Colonic mucosa (tissue), 4 donors: ENCODE results near the gene ZNF813. TPM values are rescaled to one million over a fixed set of nuclear protein-coding genes. Genes with fewer than 3 reads are reported as not detected.
A peak's percentile ranks its signal among the peaks of the same experiment; 100 is the strongest.
"Not testable (repeated sequence)": the region's sequence is repeated elsewhere in the genome, so short reads cannot be mapped to it uniquely, and the experiment has no call there.

Source experiments
- DNase-seq: peaks from one replicate; pipeline ENCODE4 v3.0.0-alpha.2; 2020
- H3K27ac ChIP-seq: fragments of 200-600 bp; one replicate; pipeline ENCODE4 v1.8.0; 2021
- H3K27me3 ChIP-seq: fragments of 200-600 bp; one replicate; pipeline ENCODE4 v1.8.0; 2021
- H3K36me3 ChIP-seq: fragments of 200-600 bp; one replicate; pipeline ENCODE4 v1.8.0; 2021
- H3K4me1 ChIP-seq: fragments of 200-600 bp; one replicate; pipeline ENCODE4 v1.8.0; 2021; ENCODE audit warnings: mild to moderate bottlenecking
- H3K4me3 ChIP-seq: fragments of 200-600 bp; one replicate; pipeline ENCODE4 v1.8.0; 2021
- H3K9ac ChIP-seq, 2 donors: one replicate each; pipeline ENCODE4 v1.7.0; 2013; ENCODE audit warnings: control low read depth in 2 of 2, low read depth in 2 of 2, low read length in 2 of 2
- H3K9me3 ChIP-seq: fragments of 200-600 bp; one replicate; pipeline ENCODE4 v1.8.0; 2021
- intact Hi-C: fragments of 100-400 bp; cut with DNase I; formaldehyde crosslinking; loops from one replicate; pipeline ENCODE4 v1.14.1; 2022
- total RNA-seq, 2 donors: library from RNA; stranded (reverse); fragmentation: NEBNext Ultra II Directional in 1 of 2; extraction: Animal tissue kit (Norgen Biotek cat#: 25700) in 1 of 2; gene quantifications; one replicate each; pipeline ENCODE4 v1.2.1, GENCODE V29; 2021
- TF ChIP-seq, protein P1 (sequence below): fragments of 200-600 bp; IDR thresholded peaks from one replicate; pipeline ENCODE4 v1.8.0; 2022; ENCODE audit warnings: antibody characterized with exemption, mild to moderate bottlenecking
- donor health status: healthy.
- donor health status: DM: no; HTN: no; CAD: no.
- donor health status: DM: no; HTN: no; CAD: no.

ZNF813 gene
- total RNA-seq, 2 donors from 2014 or later: 3.6 to 4.9 TPM

DNA sequence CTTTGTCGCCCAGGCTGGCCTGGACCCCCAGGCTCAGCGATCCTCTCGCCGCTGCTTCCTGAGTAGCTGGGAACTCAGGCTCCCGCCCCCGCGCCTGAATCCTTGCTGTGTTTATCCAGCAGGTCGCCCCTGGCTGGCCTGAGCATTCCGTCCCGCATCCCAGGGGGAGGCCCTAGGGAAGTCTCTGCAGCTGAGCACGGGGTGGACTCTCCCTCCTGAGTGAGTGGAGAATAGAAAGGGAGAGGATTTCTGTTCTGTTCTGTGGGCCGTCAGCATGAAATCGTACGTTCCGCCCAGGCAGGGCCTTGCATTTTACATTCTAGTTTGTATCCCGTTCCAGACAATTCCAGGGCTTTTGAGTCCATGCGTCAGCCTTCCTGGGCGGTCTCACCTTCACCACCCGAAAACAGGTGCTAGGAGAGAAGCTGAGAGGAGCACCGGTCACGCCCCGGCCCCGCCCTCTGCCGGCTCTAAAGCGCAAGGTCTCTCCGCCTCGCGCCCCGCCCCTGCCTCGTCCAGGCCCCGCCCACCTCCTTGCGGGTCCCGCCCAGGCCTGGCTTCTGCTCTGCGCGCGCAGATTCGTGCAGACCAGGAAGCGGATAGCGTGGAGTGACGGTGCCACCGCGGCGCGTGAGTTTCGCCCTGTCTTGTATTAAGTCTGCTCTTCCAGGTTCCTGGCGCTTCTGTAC is 36.0 kb upstream of the ZNF813 start, which contains the start of gene ZNF761:
Gene ZNF761, plus strand, starts transcription at position 586 of the 689 bp plus-strand sequence. CDS start 15,285 bp downstream, outside the sequence.
- TF ChIP-seq, protein P1, sequence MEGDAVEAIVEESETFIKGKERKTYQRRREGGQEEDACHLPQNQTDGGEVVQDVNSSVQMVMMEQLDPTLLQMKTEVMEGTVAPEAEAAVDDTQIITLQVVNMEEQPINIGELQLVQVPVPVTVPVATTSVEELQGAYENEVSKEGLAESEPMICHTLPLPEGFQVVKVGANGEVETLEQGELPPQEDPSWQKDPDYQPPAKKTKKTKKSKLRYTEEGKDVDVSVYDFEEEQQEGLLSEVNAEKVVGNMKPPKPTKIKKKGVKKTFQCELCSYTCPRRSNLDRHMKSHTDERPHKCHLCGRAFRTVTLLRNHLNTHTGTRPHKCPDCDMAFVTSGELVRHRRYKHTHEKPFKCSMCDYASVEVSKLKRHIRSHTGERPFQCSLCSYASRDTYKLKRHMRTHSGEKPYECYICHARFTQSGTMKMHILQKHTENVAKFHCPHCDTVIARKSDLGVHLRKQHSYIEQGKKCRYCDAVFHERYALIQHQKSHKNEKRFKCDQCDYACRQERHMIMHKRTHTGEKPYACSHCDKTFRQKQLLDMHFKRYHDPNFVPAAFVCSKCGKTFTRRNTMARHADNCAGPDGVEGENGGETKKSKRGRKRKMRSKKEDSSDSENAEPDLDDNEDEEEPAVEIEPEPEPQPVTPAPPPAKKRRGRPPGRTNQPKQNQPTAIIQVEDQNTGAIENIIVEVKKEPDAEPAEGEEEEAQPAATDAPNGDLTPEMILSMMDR: no peak
- peak; percentile 99 for DNase-seq
- peak within 1 kb of the TSS; percentile 74 for H3K4me3 ChIP-seq
- no peaks in the 10 kb centered on the region for H3K9me3 ChIP-seq
- H3K9ac ChIP-seq: peak within 1 kb of the TSS; percentile 70 to 78
- no peaks in the 10 kb centered on the region for H3K36me3 ChIP-seq
- H3K27me3 ChIP-seq: no peaks in the 10 kb centered on the region
- H3K4me1 ChIP-seq: no peaks in the 10 kb centered on the region
- intact Hi-C loops: no loop called here
- H3K27ac ChIP-seq: peak within 1 kb of the TSS; percentile 66

DNA sequence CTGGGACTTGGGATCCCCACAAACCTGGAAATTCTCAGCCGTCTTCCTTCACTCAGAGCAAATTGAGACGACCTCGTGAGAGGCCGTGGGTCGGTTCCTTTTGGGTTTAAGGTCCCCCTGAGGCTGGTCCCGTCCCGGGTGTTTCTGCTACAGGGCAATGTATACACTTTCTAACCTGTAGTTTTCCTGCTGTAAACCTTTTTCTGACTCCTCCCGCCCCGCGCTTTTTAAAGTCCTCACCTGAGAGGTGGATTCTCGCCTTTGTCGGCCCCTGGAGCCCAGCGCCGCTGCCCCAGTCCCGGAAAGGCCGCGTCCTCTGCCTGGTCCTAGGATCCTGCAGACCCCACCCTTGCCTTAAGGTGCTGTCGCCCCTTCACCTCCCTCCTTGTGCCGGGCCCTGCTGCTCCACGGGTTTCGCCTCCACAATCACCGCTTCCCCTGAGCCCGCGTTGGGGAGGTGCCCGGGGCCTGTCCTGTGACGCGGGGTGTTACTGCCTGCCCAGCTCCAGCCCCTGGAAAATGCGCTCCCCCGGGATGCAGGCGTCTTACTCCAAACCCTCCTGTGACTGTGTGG is 35.4 kb upstream of the ZNF813 start:
- Histone ChIP-seq H3K36me3 (peaks cover 3% of the 10 kb centered on the region), H3K9me3 (no peaks in the 10 kb centered on the region), H3K4me3 (peak overlapping the region; percentile 74), H3K4me1 (no peaks in the 10 kb centered on the region), H3K9ac (peak overlapping the region; percentile 70 to 78), H3K27ac (peak overlapping the region; percentile 66), H3K27me3 (no peaks in the 10 kb centered on the region)
- TF ChIP-seq, protein P1: no peak
- DNase-seq: no peak
- intact Hi-C loops: no loop called here

DNA sequence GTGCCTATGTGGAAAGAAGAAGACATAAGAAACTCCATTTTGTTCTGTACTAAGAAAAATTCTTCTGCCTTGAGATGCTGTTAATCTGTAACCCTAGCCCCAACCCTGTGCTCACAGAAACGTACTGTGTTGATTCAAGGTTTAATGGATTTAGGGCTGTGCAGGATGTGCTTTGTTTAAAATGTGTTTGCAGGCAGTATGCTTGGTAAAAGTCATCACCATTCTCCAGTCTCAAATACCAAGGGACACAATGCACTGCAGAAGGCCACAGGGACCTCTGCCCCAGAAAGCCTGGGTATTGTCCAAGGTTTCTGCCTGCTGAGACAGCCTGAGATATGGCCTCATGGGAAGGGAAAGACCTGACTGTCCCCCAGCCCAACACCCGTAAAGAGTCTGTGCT is 23.7 kb upstream of the ZNF813 start:
- H3K27ac ChIP-seq, H3K9me3 ChIP-seq, H3K9ac ChIP-seq, H3K36me3 ChIP-seq, H3K4me1 ChIP-seq, intact Hi-C loops, H3K27me3 ChIP-seq, DNase-seq, H3K4me3 ChIP-seq: not testable (repeated sequence)

DNA sequence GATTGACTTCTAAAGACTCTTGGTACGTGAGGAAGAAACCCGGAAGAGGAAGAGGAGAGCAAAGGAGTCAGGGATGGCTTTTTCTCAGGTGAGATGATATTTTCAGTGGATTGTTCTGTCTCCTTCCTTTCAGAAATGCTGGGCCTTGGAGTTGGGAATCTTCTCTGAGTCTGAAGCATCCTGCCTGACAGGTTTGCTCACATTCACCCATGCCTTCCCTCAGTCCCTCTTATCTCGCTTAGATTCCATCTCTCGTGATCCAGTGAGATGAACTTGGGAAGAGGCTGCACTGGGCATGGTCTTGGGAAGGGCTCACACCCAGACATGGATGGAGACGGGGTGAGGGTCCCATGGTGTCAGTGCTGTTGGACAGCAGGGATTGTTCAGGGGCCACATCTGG is 20.3 kb upstream of the ZNF813 start:
- H3K36me3 ChIP-seq, intact Hi-C loops, H3K9me3 ChIP-seq, H3K27me3 ChIP-seq, H3K4me3 ChIP-seq, H3K4me1 ChIP-seq, H3K9ac ChIP-seq, H3K27ac ChIP-seq, DNase-seq: not testable (repeated sequence)

DNA sequence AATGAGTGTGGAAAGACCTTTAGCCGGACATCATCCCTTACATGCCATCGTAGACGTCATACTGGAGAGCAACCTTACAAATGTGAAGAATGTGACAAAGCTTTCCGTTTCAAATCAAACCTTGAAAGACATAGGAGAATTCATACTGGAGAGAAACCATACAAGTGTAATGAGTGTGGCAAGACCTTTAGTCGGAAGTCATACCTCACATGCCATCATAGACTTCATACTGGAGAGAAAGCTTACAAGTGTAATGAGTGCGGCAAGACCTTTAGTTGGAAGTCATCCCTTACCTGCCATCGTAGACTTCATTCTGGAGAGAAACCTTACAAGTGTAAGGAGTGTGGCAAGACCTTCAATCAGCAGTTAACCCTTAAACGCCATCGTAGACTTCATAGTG is 11.7 kb upstream of the ZNF813 start:
- no peak overlapping the region for H3K9ac ChIP-seq
- intact Hi-C loops: no loop called here
- no peak for DNase-seq
- no peak overlapping the region for H3K27ac ChIP-seq
- peaks cover 19% of the 10 kb centered on the region for H3K36me3 ChIP-seq
- peaks cover 16% of the 10 kb centered on the region for H3K9me3 ChIP-seq
- TF ChIP-seq, protein P1: no peak
- no peak overlapping the region for H3K4me3 ChIP-seq
- no peaks in the 10 kb centered on the region for H3K27me3 ChIP-seq
- H3K4me1 ChIP-seq: no peaks in the 10 kb centered on the region

DNA sequence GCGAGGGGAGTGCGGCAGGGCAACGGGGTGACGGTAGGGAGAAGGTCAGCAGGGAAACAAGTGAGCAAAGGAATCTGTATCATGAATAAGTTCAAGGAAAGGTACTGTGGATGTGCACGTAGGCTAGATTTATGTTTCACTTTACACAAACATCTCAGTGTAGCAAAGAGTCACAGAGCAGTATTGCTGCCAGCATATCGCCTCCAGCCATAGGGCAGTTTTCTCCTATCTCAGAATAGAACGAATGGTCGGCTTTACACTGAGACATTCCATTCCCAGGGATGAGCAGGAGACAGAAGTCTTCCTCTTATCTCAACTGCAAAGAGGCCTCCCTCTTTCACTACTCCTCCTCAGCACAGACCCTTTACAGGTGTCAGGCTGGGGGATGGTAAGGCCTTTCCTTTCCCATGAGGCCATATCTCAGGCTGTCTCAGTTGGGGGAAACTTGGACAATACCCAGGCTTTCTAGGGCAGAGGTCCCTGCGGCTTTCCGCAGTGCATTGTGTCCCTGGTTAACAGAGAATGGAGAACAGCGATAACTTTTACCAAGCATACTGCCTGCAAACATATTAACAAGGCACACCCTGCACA is 7.3 kb upstream of the ZNF813 start:
- H3K9me3 ChIP-seq: peaks cover 16% of the 10 kb centered on the region
- H3K4me3 ChIP-seq, H3K36me3 ChIP-seq, H3K4me1 ChIP-seq, H3K27me3 ChIP-seq, intact Hi-C loops, DNase-seq, H3K9ac ChIP-seq, H3K27ac ChIP-seq: not testable (repeated sequence)

DNA sequence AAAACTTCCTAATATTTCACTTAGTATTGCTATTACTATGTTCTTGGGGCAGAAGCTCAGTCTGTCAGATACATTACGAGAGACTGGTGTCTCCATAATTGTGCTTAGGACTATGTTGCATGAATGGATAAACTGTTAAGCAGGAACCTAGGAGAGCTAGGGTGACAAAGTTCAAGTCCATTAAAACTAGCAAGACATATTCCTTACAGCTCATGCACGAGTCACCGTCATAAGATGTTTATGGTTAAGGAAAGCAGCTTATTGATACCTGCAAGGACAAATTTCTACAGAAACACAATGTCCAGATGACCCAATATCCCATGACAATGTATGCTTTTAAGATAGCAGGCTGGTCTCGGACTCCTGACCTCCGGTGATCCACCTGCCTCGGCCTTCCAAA is 5.7 kb upstream of the ZNF813 start:
- Histone ChIP-seq H3K27me3 (no peaks in the 10 kb centered on the region), H3K27ac (no peak overlapping the region), H3K9me3 (peaks cover 8% of the 10 kb centered on the region), H3K9ac (no peak overlapping the region), H3K4me3 (no peak overlapping the region), H3K36me3 (no peaks in the 10 kb centered on the region), H3K4me1 (no peaks in the 10 kb centered on the region)
- intact Hi-C loops: no loop called here
- DNase-seq: no peak
- TF ChIP-seq, protein P1: no peak
